Colonic mucosa (tissue), 4 donors: ENCODE results near the gene MS4A8. TPM values are rescaled to one million over a fixed set of nuclear protein-coding genes. Genes with fewer than 3 reads are reported as not detected.
"Not testable (repeated sequence)": the region's sequence is repeated elsewhere in the genome, so short reads cannot be mapped to it uniquely, and the experiment has no call there.

Experiments used
- DNase-seq: peaks from one replicate; pipeline ENCODE4 v3.0.0-alpha.2; 2020
- H3K27ac ChIP-seq: fragments of 200-600 bp; one replicate; pipeline ENCODE4 v1.8.0; 2021
- H3K27me3 ChIP-seq: fragments of 200-600 bp; one replicate; pipeline ENCODE4 v1.8.0; 2021
- H3K36me3 ChIP-seq: fragments of 200-600 bp; one replicate; pipeline ENCODE4 v1.8.0; 2021
- H3K4me1 ChIP-seq: fragments of 200-600 bp; one replicate; pipeline ENCODE4 v1.8.0; 2021; ENCODE audit warnings: mild to moderate bottlenecking
- H3K4me3 ChIP-seq: fragments of 200-600 bp; one replicate; pipeline ENCODE4 v1.8.0; 2021
- H3K9ac ChIP-seq, 2 donors: one replicate each; pipeline ENCODE4 v1.7.0; 2013; ENCODE audit warnings: control low read depth in 2 of 2, low read depth in 2 of 2, low read length in 2 of 2
- H3K9me3 ChIP-seq: fragments of 200-600 bp; one replicate; pipeline ENCODE4 v1.8.0; 2021
- intact Hi-C: fragments of 100-400 bp; cut with DNase I; formaldehyde crosslinking; loops from one replicate; pipeline ENCODE4 v1.14.1; 2022
- total RNA-seq, 2 donors: library from RNA; stranded (reverse); fragmentation: NEBNext Ultra II Directional in 1 of 2; extraction: Animal tissue kit (Norgen Biotek cat#: 25700) in 1 of 2; gene quantifications; one replicate each; pipeline ENCODE4 v1.2.1, GENCODE V29; 2021
- TF ChIP-seq, protein P1 (sequence below): fragments of 200-600 bp; IDR thresholded peaks from one replicate; pipeline ENCODE4 v1.8.0; 2022; ENCODE audit warnings: antibody characterized with exemption, mild to moderate bottlenecking
- donor health status: healthy.
- donor health status: DM: no; HTN: no; CAD: no.
- donor health status: DM: no; HTN: no; CAD: no.

Gene MS4A8
- total RNA-seq, 2 donors from 2014 or later, result 6.3 to 24.0 TPM

DNA sequence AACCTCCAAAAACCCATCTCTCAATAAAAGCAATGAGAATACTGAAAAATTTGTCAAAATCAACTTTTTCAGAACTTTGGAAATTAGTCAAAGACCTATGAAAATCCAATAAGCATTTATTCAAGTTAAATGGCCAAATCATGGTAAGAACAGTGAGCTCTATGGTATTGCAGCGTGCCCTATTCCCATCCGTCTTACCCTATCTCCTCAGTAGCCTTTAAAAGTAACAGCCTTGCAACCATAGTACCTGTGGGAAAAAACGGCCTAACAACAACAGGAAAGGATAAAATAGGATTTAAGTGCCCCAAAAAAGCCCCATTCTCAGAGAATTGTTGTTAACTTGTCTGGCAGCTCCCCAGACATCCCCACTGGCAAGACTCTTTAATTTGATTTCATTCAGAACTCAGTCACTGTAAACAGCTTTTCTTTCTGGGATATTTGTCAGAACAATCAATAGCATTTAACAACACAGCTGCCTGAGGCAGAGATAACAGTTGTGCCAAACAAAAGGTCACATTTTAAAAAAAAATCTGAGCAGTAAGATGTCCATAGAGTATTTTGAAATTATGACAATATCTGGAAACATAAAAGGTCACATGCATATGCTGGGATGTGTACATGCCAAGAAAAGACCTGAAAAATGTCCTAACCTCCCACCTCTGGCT lies 18.8 kb upstream of the MS4A8 start:
- no peak overlapping the region for H3K4me3 ChIP-seq
- TF ChIP-seq, protein P1, sequence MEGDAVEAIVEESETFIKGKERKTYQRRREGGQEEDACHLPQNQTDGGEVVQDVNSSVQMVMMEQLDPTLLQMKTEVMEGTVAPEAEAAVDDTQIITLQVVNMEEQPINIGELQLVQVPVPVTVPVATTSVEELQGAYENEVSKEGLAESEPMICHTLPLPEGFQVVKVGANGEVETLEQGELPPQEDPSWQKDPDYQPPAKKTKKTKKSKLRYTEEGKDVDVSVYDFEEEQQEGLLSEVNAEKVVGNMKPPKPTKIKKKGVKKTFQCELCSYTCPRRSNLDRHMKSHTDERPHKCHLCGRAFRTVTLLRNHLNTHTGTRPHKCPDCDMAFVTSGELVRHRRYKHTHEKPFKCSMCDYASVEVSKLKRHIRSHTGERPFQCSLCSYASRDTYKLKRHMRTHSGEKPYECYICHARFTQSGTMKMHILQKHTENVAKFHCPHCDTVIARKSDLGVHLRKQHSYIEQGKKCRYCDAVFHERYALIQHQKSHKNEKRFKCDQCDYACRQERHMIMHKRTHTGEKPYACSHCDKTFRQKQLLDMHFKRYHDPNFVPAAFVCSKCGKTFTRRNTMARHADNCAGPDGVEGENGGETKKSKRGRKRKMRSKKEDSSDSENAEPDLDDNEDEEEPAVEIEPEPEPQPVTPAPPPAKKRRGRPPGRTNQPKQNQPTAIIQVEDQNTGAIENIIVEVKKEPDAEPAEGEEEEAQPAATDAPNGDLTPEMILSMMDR, result no peak
- no peaks in the 10 kb centered on the region for H3K36me3 ChIP-seq
- no peaks in the 10 kb centered on the region for H3K9me3 ChIP-seq
- H3K27ac ChIP-seq, result no peak overlapping the region
- intact Hi-C loops, result no loop called here
- no peaks in the 10 kb centered on the region for H3K4me1 ChIP-seq
- H3K9ac ChIP-seq, result no peak overlapping the region
- H3K27me3 ChIP-seq, result no peaks in the 10 kb centered on the region
- DNase-seq, result no peak

DNA sequence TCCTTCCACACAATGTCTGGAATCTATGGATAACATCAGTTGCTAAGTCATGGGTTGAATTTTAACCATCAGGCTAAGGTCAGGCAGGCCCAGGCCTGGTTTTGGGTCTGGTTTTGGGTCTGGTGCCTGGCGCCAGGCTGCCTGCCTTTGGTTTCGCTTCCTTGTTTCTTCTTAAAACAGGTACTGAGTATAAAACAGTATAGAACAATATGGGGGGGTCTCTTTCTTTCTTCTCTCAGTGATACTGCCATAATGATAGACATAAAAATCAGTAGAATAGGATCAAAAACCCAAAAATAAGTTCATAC lies 14.9 kb upstream of the MS4A8 start:
- H3K36me3 ChIP-seq, H3K27me3 ChIP-seq, DNase-seq, H3K9ac ChIP-seq, H3K4me1 ChIP-seq, intact Hi-C loops, H3K4me3 ChIP-seq, H3K9me3 ChIP-seq, H3K27ac ChIP-seq: not testable (repeated sequence)

DNA sequence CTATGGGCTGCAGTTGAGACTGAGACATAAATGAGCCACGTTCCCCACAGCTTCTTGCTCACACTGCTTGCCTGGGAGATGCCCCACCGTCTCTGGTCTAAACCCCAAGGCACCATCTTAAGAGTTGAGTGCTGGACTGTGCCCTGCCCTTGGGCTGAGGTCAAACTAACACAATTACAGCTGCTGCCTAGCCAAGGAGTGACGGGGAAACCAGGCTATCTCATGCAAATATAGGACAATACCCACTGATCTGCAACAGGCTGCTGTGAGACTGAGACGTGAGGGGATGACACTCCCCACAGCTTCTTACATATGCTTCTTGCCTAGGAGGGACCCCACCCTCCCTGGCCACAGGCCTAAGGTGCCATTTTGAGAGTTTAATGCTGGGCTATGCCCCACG lies 7.8 kb upstream of the MS4A8 start:
- H3K9me3 ChIP-seq, result no peaks in the 10 kb centered on the region
- no peak overlapping the region for H3K9ac ChIP-seq
- no peaks in the 10 kb centered on the region for H3K27me3 ChIP-seq
- H3K4me1 ChIP-seq, result no peaks in the 10 kb centered on the region
- intact Hi-C loops, result no loop called here
- no peak overlapping the region for H3K4me3 ChIP-seq
- no peak for DNase-seq
- H3K36me3 ChIP-seq, result no peaks in the 10 kb centered on the region
- H3K27ac ChIP-seq, result no peak overlapping the region
- TF ChIP-seq, protein P1, result no peak

DNA sequence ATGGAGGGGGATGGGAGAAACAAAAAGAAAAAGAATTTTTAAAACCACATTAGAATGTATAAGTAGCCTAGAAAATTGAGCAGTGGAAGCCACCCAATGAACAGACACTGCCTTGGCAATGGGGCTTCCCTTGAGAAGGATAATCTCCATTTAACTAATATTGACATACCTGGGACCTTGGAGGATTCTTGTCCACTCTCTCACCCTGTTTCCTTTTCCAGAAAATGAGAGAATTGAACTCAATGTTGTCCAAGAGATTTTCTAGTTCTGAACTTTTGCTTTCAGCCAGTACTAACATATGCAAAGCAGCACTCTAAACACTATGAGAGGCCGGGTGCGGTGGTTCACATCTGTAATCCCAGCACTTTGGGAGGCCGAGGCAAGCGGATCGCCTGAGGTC lies 524 bp downstream of the MS4A8 start:
- no peaks in the 10 kb centered on the region for H3K27me3 ChIP-seq
- TF ChIP-seq, protein P1, result no peak
- no peaks in the 10 kb centered on the region for H3K9me3 ChIP-seq
- DNase-seq, result no peak
- peak overlapping the region; percentile 26 for H3K27ac ChIP-seq
- H3K4me3 ChIP-seq, result no peak overlapping the region
- intact Hi-C loops, result no loop called here
- peak overlapping the region in 1 of 2 donors; percentile 32 for H3K9ac ChIP-seq
- H3K36me3 ChIP-seq, result no peaks in the 10 kb centered on the region
- no peaks in the 10 kb centered on the region for H3K4me1 ChIP-seq

DNA sequence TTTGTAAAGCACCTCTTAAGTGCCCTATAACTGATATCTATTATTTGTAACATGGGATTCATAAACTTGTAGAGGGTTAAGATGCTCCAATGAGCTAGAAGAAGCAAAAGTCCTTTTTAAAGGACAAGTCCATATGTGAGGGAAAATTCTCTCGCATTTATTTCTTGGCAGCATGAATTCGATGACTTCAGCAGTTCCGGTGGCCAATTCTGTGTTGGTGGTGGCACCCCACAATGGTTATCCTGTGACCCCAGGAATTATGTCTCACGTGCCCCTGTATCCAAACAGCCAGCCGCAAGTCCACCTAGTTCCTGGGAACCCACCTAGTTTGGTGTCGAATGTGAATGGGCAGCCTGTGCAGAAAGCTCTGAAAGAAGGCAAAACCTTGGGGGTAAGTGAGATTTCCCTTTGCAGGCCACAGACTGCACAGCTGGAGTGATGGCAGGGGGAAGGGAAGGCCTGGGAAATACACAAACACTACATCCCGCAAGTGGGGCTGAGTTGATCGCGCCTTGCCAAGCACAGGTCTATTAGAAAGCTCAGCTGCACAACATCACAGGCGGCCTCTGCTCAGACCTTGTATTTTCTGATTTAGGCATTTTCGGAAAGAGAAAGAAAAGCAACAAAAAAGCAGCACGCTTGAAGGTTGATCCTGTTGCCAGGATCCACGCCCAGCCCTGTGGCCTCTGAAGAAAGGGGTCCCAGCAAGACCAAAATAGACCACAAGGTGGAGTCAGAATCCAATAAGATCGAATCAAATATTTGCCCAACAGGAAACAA lies 1.5 kb downstream of the MS4A8 start:
- TF ChIP-seq, protein P1, result peak; percentile 34
- H3K27ac ChIP-seq, result no peak overlapping the region

DNA sequence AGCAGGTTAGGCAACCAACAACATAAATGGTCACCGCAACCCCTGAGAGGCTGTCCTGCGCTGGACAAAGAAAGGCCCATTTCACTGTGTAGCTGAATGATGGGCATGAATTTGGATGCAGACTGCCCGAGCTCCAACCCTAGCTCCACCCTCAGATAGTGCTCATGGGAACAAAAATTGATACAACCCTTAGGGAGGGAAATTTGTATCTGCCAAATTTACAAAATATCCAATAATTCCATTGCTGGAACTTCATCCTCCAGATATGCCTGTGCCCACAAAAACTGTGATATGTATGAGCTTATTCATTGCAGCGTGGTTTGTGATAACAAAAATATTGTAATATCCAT lies 2.0 kb downstream of the MS4A8 start:
- TF ChIP-seq, protein P1, result no peak
- intact Hi-C loops, result no loop called here
- H3K36me3 ChIP-seq, result no peaks in the 10 kb centered on the region
- no peak overlapping the region for H3K4me3 ChIP-seq
- H3K27ac ChIP-seq, result no peak overlapping the region
- H3K9ac ChIP-seq, result no peak overlapping the region
- H3K9me3 ChIP-seq, result no peaks in the 10 kb centered on the region
- H3K27me3 ChIP-seq, result no peaks in the 10 kb centered on the region
- no peaks in the 10 kb centered on the region for H3K4me1 ChIP-seq
- no peak for DNase-seq

More for the DNA sequence above, 1.5 kb downstream of the MS4A8 start:
- intact Hi-C loops, result no loop called here
- Histone ChIP-seq H3K4me1 (no peaks in the 10 kb centered on the region), H3K27me3 (no peaks in the 10 kb centered on the region), H3K9me3 (no peaks in the 10 kb centered on the region), H3K36me3 (no peaks in the 10 kb centered on the region), H3K4me3 (no peak overlapping the region), H3K9ac (no peak overlapping the region)
- peak; percentile 63 for DNase-seq
